GM12892 (cell line): ENCODE measurements around the gene AOC3.
"Not testable (repeated sequence)": the region's sequence is repeated elsewhere in the genome, so short reads cannot be mapped to it uniquely, and the experiment has no call there.

Source experiments
- POLR2A ChIP-seq: IDR thresholded peaks from 2 replicates; pipeline ENCODE4 v1.6.1; 2011; ENCODE audit warnings: low read depth, low read length, control low read depth
- POLR2AphosphoS5 ChIP-seq: IDR thresholded peaks from 2 replicates; pipeline ENCODE4 v1.6.1; 2011; ENCODE audit warnings: low read depth, low read length, control low read depth
- TAF1 ChIP-seq: IDR thresholded peaks from 2 replicates; pipeline ENCODE4 v1.6.1; 2011; ENCODE audit warnings: low read depth, mild to moderate bottlenecking, control low read depth, low read length, borderline replicate concordance

DNA sequence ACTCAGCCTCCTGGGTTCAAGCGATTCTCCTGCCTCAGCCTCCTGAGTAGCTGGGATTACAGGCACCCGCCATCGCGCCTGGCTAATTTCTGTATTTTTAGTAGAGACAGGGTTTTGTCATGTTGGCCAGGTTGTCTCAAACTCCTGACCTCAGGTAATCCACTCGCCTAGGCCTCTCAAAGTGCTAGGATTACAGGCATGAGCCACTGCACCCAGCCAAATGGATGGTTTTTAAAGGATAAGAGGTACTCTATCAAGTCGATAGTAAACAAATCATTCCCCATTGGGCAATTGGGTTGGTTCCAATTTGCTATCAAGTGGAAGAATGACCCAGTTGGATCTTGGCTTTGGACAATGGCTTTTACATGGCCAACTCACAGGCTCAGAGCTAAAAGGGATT lies 30.7 kb downstream of the AOC3 start:
- not testable (repeated sequence) for TF ChIP-seq POLR2AphosphoS5, TAF1, POLR2A
